HepG2 (cell line): ENCODE data around the gene DNM3. TPM values are rescaled to one million over a fixed set of nuclear protein-coding genes. Genes with fewer than 3 reads are reported as not detected.

Experiments used
- BRD4 ChIP-seq: sonication (generic); formaldehyde crosslinking; IDR thresholded peaks from 2 replicates; pipeline ENCODE4 v1.4.0; 2020; ENCODE audit warnings: missing genetic modification reagents
- MXI1 ChIP-seq: IDR thresholded peaks from 3 replicates; pipeline ENCODE4 v1.6.1; 2012; ENCODE audit warnings: low read depth, low read length, inconsistent platforms, borderline replicate concordance
- RARA ChIP-seq: IDR thresholded peaks from 2 replicates; pipeline ENCODE4 v1.6.1; 2016; ENCODE audit warnings: missing genetic modification reagents, missing compliant biosample characterization
- REPIN1 ChIP-seq: sonication (generic); formaldehyde crosslinking; IDR thresholded peaks from 2 replicates; pipeline ENCODE4 v1.8.0; 2022; ENCODE audit warnings: missing genetic modification reagents, low read depth, mild to moderate bottlenecking, borderline replicate concordance
- RFXANK ChIP-seq: IDR thresholded peaks from 2 replicates; pipeline ENCODE4 v1.6.1; 2016
- RFXAP ChIP-seq: sonication (generic); formaldehyde crosslinking; IDR thresholded peaks from 2 replicates; pipeline ENCODE4 v1.4.0; 2020; ENCODE audit warnings: missing genetic modification reagents, borderline replicate concordance
- SMC3 ChIP-seq: IDR thresholded peaks from 2 replicates; pipeline ENCODE4 v1.6.1; 2011; ENCODE audit warnings: low read length, improper control_type of control experiment
- STAT6 ChIP-seq: sonication (generic); formaldehyde crosslinking; IDR thresholded peaks from 2 replicates; pipeline ENCODE4 v1.4.0; 2020; ENCODE audit warnings: missing genetic modification reagents, mild to moderate bottlenecking, borderline replicate concordance
- YEATS4 ChIP-seq: sonication (generic); formaldehyde crosslinking; IDR thresholded peaks from 2 replicates; pipeline ENCODE4 v1.4.0; 2020; ENCODE audit warnings: missing genetic modification reagents, borderline replicate concordance
- ZFP82 ChIP-seq: sonication (generic); formaldehyde crosslinking; IDR thresholded peaks from 2 replicates; pipeline ENCODE4 v1.5.1; 2020; ENCODE audit warnings: mild to moderate bottlenecking, missing genetic modification reagents, borderline replicate concordance
- ZMYM4 ChIP-seq: sonication (generic); formaldehyde crosslinking; IDR thresholded peaks from 2 replicates; pipeline ENCODE4 v1.8.1; 2023; ENCODE audit warnings: mild to moderate bottlenecking, missing genetic modification reagents
- ZNF124 ChIP-seq: sonication (generic); formaldehyde crosslinking; IDR thresholded peaks from 2 replicates; pipeline ENCODE4 v1.4.0; 2020; ENCODE audit warnings: missing genetic modification reagents
- ZNF251 ChIP-seq: sonication (generic); formaldehyde crosslinking; IDR thresholded peaks from 2 replicates; pipeline ENCODE4 v1.9.0; 2021; ENCODE audit warnings: mild to moderate bottlenecking, missing genetic modification reagents
- ZNF577 ChIP-seq: sonication (generic); formaldehyde crosslinking; IDR thresholded peaks from 2 replicates; pipeline ENCODE4 v1.4.0; 2020; ENCODE audit warnings: mild to moderate bottlenecking, low read depth, missing genetic modification reagents, borderline replicate concordance
- ZNF614 ChIP-seq: IDR thresholded peaks from 2 replicates; pipeline ENCODE4 v1.6.1; 2018; ENCODE audit warnings: missing biosample characterization, missing genetic modification reagents, inconsistent platforms, borderline replicate concordance
- ZNF670 ChIP-seq: sonication (generic); formaldehyde crosslinking; IDR thresholded peaks from 2 replicates; pipeline ENCODE4 v1.8.0; 2022; ENCODE audit warnings: mild to moderate bottlenecking, missing genetic modification reagents, borderline replicate concordance
- polyA plus RNA-seq, 8 experiments: library from polyadenylated mRNA; depleted of rRNA in 3 of 8; stranded (reverse) in 7 of 8; unstranded in 1 of 8; fragments of >200 nt; fragmentation: Illumina TruSeq in 4 of 8; extraction: Trizol in 4 of 8; gene quantifications; 2 replicates each; pipeline versions ENCODE4 v1.2.1 to v1.2.3, GENCODE V29; 2011 to 2016; ENCODE audit warnings: low read depth in 4 of 8, missing spikeins in 1 of 8, mixed read lengths in 1 of 8; ENCODE audit not compliant: insufficient read depth in 1 of 8
- total RNA-seq, 5 experiments: library from RNA; depleted of rRNA; stranded (reverse); fragments of >200 nt; fragmentation: Illumina TruSeq; extraction: Trizol; gene quantifications; 2 replicates each; pipeline ENCODE4 v1.2.3, GENCODE V29; 2016; ENCODE audit warnings: low read depth in 1 of 5
- TF ChIP-seq, protein P1 (sequence below): sonication (generic); formaldehyde crosslinking; IDR thresholded peaks from 2 replicates; pipeline ENCODE4 v1.4.0; 2020; ENCODE audit warnings: low read depth, missing genetic modification reagents
- TF ChIP-seq, protein P2 (sequence below): sonication (generic); formaldehyde crosslinking; IDR thresholded peaks from 2 replicates; pipeline ENCODE4 v1.4.0; 2020; ENCODE audit warnings: mild to moderate bottlenecking, missing genetic modification reagents
- TF ChIP-seq, protein P3 (sequence below): sonication (generic); formaldehyde crosslinking; IDR thresholded peaks from 2 replicates; pipeline ENCODE4 v1.5.0; 2020; ENCODE audit warnings: mild to moderate bottlenecking, low read depth, missing genetic modification reagents, borderline replicate concordance

Gene DNM3
- total and polyA plus RNA-seq, 2 of the 13 experiments (the other 11 are each of a cell fraction or from before 2014, with no cell fraction given): 0.05 TPM; not detected in 1

- TF ChIP-seq, protein P1, sequence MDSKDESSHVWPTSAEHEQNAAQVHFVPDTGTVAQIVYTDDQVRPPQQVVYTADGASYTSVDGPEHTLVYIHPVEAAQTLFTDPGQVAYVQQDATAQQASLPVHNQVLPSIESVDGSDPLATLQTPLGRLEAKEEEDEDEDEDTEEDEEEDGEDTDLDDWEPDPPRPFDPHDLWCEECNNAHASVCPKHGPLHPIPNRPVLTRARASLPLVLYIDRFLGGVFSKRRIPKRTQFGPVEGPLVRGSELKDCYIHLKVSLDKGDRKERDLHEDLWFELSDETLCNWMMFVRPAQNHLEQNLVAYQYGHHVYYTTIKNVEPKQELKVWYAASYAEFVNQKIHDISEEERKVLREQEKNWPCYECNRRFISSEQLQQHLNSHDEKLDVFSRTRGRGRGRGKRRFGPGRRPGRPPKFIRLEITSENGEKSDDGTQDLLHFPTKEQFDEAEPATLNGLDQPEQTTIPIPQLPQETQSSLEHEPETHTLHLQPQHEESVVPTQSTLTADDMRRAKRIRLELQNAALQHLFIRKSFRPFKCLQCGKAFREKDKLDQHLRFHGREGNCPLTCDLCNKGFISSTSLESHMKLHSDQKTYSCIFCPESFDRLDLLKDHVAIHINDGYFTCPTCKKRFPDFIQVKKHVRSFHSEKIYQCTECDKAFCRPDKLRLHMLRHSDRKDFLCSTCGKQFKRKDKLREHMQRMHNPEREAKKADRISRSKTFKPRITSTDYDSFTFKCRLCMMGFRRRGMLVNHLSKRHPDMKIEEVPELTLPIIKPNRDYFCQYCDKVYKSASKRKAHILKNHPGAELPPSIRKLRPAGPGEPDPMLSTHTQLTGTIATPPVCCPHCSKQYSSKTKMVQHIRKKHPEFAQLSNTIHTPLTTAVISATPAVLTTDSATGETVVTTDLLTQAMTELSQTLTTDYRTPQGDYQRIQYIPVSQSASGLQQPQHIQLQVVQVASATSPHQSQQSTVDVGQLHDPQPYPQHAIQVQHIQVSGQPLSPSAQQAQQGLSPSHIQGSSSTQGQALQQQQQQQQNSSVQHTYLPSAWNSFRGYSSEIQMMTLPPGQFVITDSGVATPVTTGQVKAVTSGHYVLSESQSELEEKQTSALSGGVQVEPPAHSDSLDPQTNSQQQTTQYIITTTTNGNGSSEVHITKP (CRISPR knock-in tag): peak; percentile 4; the same call in 1 of the 2 replicates
- TF ChIP-seq ZFP82 (CRISPR knock-in tag) (peak; percentile 69; the same call in 1 of the 2 replicates), YEATS4 (CRISPR knock-in tag) (peak; percentile 44; the same call in 1 of the 2 replicates), ZMYM4 (peak; percentile 80), STAT6 (CRISPR knock-in tag) (peak; percentile 28; the same call in 1 of the 2 replicates), RFXANK (CRISPR knock-in tag) (no peak), ZNF124 (CRISPR knock-in tag) (no peak; the same call in 1 of the 2 replicates), ZNF251 (no peak), REPIN1 (CRISPR knock-in tag) (peak; percentile 66; the same call in 1 of the 2 replicates), RFXAP (peak; percentile 36; the same call in 1 of the 2 replicates), ZNF670 (0 out of 2 replicates have a peak, but pooled peaks have one; percentile 29), RARA (CRISPR knock-in tag) (0 out of 2 replicates have a peak, but pooled peaks have one; percentile 42), MXI1 (0 out of 3 replicates have a peak, but pooled peaks have one; percentile 14), BRD4 (0 out of 2 replicates have a peak, but pooled peaks have one; percentile 24), ZNF577 (CRISPR knock-in tag) (no peak), ZNF614 (no peak), SMC3 (peak; percentile 97)
- TF ChIP-seq, protein P2, sequence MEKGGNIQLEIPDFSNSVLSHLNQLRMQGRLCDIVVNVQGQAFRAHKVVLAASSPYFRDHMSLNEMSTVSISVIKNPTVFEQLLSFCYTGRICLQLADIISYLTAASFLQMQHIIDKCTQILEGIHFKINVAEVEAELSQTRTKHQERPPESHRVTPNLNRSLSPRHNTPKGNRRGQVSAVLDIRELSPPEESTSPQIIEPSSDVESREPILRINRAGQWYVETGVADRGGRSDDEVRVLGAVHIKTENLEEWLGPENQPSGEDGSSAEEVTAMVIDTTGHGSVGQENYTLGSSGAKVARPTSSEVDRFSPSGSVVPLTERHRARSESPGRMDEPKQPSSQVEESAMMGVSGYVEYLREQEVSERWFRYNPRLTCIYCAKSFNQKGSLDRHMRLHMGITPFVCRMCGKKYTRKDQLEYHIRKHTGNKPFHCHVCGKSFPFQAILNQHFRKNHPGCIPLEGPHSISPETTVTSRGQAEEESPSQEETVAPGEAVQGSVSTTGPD: no peak
- TF ChIP-seq, protein P3, sequence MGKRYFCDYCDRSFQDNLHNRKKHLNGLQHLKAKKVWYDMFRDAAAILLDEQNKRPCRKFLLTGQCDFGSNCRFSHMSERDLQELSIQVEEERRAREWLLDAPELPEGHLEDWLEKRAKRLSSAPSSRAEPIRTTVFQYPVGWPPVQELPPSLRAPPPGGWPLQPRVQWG (CRISPR knock-in tag): no peak
These were observed 608.6 kb downstream of the DNM3 start (continued) for GRCh38 chr1:172449585-172450523.
